GM12864 (cell line): Measurements from ENCODE around the gene UBQLNL.

Source experiments
- DNase-seq: peaks from one replicate; pipeline ENCODE4 v3.0.0-alpha.2; 2011; ENCODE audit warnings: low read depth
- H3K4me3 ChIP-seq: 2 replicates; pipeline ENCODE4 v1.5.1; 2011; ENCODE audit warnings: mild to moderate bottlenecking, low read depth, low read length, control low read depth
- TF ChIP-seq, protein P1 (sequence below): IDR thresholded peaks from 2 replicates; pipeline ENCODE4 v1.5.1; 2011; ENCODE audit warnings: low read depth, mild to moderate bottlenecking, moderate library complexity, low read length, control low read depth, inconsistent platforms; ENCODE audit errors: missing control alignments

UBQLNL gene

DNA sequence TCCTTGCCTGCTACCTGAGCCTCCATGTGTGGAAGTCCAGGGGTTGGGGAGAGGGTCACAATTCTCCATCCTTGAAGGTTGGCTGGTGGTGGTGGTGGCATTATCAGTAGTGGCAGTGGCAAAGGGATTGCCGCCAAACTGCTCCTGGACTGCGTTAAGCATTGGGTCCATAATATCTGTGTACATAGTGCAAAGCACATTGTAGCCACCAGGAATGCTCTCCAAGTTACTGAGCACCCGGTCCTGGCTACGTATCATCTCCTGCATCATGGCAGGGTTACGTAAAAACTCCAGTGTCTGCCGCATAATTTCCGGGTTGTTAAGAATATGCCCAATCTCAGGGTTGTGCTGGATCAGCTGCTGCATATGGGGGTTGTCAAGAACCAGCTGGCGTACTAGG lies 7.9 kb downstream of the UBQLNL start:
- no peak overlapping the region for H3K4me3 ChIP-seq
- no peak for DNase-seq
- TF ChIP-seq, protein P1, sequence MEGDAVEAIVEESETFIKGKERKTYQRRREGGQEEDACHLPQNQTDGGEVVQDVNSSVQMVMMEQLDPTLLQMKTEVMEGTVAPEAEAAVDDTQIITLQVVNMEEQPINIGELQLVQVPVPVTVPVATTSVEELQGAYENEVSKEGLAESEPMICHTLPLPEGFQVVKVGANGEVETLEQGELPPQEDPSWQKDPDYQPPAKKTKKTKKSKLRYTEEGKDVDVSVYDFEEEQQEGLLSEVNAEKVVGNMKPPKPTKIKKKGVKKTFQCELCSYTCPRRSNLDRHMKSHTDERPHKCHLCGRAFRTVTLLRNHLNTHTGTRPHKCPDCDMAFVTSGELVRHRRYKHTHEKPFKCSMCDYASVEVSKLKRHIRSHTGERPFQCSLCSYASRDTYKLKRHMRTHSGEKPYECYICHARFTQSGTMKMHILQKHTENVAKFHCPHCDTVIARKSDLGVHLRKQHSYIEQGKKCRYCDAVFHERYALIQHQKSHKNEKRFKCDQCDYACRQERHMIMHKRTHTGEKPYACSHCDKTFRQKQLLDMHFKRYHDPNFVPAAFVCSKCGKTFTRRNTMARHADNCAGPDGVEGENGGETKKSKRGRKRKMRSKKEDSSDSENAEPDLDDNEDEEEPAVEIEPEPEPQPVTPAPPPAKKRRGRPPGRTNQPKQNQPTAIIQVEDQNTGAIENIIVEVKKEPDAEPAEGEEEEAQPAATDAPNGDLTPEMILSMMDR: no peak

GRCh38 chr11:5507933-5508305 lies 8.6 kb downstream of the UBQLNL start:
- H3K4me3 ChIP-seq: no peak overlapping the region
- TF ChIP-seq, protein P1: no peak
- DNase-seq: no peak

- no peak overlapping the region for H3K4me3 ChIP-seq
- DNase-seq: no peak
- TF ChIP-seq, protein P1: peak; percentile 21
These were observed 9.1 kb downstream of the UBQLNL start for GRCh38 chr11:5507177-5507932.

DNA sequence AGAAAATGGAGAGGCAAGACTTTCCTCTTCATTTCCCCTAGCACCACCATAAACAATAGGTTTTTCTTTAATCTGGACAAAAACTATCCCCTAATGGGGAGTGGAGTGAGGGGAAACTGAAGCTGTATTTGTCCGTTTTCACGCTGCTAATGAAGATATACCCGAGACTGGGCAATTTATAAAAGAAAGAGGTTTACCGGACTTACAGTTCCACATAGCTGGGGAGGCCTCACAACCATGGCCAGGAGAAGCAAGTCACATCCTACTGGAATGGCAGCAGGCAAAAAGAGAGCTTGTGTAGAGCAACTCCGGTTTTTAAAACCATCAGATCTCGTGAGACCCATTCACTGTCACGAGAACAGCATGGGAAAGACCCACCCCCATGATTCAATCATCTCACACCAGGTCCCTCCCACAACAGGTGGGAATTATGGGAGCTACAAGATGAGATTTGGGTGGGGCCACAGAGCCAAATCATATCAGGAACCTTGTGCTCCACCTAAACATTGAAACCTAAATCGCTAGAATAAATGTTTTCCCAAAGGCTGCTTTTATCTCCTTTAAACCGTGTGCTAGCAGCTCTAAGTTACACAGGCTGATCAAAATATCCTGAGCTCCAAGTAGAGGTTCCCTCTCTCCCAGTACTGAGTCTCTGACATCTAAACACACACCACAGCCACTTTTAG lies 11.0 kb downstream of the UBQLNL start:
- no peak overlapping the region for H3K4me3 ChIP-seq
- TF ChIP-seq, protein P1: no peak
- DNase-seq: no peak

DNA sequence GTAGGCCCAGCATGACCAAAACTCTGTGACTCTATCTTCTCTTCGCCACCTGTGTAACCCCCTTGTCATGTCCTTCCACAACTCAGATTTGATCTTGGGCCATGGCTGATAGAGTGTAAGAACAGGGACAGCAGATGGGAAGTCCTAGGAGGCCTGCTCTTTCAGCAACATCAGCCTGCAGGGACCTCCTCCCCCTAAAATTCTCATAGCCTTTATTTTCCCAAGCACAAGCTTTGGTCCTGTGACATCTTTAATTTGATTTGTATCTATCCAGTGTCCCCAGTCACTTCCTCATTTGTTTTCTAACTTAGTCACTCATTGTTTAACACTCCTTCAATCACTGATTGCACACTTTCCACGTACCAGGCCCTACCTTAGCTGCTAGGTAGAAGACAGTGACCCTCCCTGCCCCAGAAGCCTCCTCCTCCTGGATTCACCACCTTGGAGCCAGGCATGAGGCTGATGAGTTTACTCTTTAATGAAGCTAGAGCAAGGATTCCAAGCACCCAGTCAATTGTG lies 12.0 kb downstream of the UBQLNL start:
- TF ChIP-seq, protein P1: no peak
- DNase-seq: no peak
- H3K4me3 ChIP-seq: no peak overlapping the region

- DNase-seq: no peak
- H3K4me3 ChIP-seq: no peak overlapping the region
- TF ChIP-seq, protein P1: no peak
These were observed 16.1 kb downstream of the UBQLNL start for GRCh38 chr11:5500393-5500801.
